ENCODE measurements around the gene CTBP2.

The CTBP2 gene

DNA sequence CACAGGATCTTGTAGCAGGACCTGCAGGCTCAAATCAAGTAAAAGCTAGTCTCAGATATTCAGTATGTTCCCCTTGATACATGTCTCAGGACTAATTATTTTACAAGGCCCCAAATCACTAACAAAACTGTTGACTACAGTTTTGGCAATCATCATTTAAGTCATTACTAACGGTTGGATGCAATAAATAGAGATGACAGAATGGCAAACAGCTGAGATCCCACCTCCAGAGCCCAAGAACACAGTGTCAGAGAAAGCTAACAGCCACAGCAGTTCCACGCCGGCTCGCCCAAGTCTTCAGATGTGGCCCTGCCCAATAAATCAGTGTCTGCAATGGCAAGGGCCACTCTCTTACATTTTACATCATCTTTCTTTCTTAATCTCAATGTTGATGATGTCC is 87.6 kb downstream of the CTBP2 start:
- POLR2A ChIA-PET, result no interaction called here
- CTCF ChIA-PET, result interaction anchor here (1.2 to 2.5 kb wide), 2 partner anchors 18 to 25 kb away, joined by 3 to 9 read pairs; no protein-coding TSS in a partner anchor
- TF ChIP-seq, protein P1, sequence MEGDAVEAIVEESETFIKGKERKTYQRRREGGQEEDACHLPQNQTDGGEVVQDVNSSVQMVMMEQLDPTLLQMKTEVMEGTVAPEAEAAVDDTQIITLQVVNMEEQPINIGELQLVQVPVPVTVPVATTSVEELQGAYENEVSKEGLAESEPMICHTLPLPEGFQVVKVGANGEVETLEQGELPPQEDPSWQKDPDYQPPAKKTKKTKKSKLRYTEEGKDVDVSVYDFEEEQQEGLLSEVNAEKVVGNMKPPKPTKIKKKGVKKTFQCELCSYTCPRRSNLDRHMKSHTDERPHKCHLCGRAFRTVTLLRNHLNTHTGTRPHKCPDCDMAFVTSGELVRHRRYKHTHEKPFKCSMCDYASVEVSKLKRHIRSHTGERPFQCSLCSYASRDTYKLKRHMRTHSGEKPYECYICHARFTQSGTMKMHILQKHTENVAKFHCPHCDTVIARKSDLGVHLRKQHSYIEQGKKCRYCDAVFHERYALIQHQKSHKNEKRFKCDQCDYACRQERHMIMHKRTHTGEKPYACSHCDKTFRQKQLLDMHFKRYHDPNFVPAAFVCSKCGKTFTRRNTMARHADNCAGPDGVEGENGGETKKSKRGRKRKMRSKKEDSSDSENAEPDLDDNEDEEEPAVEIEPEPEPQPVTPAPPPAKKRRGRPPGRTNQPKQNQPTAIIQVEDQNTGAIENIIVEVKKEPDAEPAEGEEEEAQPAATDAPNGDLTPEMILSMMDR (IDR thresholded peaks at IDR 0.05; ENCODE audit: control extremely low read depth, extremely low read depth, low read depth, missing control alignments), result no peak
- no peak for DNase-seq (ENCODE audit: extremely low spot score)

DNA sequence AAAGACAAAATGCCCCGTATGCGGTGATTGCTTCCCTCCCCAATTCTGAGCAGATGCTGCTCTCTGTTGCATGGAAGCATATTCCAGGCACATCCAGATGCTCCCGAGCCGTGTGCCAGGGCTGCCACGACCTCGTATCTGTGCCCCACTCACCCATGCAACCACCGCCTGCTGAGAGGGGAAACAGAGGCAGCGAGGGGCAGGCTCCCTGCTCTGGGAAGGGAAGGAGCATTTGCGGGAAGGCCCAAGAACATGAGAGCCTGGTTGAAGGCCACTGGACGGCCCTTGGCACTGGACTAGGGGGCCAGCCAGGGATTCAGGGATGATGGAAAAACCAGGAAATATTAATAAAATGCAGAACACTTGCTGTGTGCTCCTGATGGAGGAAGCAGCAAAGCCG is 89.4 kb downstream of the CTBP2 start:
- TF ChIP-seq, protein P1 (IDR thresholded peaks at IDR 0.05; ENCODE audit: control extremely low read depth, extremely low read depth, low read depth, missing control alignments), result no peak
- CTCF ChIA-PET, result no interaction called here
- no peak for DNase-seq (ENCODE audit: extremely low spot score)
- POLR2A ChIA-PET, result no interaction called here

DNA sequence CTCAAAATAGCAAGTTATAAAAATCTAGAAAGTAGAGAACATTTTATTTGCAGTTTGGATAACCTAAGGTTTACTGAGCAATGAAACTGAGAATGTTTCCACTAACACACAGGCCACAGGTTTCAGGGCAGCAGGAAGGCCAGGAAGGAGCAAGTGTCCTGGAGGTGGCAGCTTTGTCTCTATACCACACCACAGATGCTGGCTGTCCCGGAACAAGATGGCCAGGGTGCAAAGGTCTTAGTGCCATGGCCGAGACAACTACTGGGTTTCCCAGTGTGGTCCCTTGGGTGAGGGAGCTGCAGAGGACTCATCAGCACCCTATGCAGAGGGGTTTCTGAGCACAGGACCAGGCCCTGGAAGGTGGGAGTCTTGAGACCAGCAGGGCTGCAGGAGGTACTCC is 92.0 kb downstream of the CTBP2 start:
- TF ChIP-seq, protein P1 (IDR thresholded peaks at IDR 0.05; ENCODE audit: control extremely low read depth, extremely low read depth, low read depth, missing control alignments), result no peak
- ChIA-PET POLR2A (no interaction called here), CTCF (no interaction called here)
- DNase-seq (ENCODE audit: extremely low spot score), result no peak

DNA sequence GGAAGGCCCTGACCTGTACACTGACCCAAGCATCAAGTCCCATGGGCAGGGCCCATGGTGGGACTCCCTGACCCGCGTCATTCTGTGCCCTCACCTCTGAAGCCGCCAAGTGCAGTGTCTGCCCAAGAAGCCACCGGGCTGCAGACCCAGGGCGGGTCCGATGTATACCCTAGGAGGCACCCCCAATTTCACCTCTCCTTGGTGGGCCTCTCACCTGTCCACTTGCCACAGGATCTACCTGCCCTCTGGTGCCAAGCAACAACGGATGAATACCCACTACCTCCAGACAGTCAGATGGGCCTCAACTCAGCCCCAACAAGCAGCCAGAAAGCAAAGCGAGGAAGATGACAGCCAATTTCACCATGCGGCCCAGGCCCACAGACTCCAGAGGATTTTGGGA is 92.6 kb downstream of the CTBP2 start:
- POLR2A ChIA-PET, result no interaction called here
- DNase-seq (ENCODE audit: extremely low spot score), result no peak
- TF ChIP-seq, protein P1 (IDR thresholded peaks at IDR 0.05; ENCODE audit: control extremely low read depth, extremely low read depth, low read depth, missing control alignments), result no peak
- CTCF ChIA-PET, result no interaction called here

DNA sequence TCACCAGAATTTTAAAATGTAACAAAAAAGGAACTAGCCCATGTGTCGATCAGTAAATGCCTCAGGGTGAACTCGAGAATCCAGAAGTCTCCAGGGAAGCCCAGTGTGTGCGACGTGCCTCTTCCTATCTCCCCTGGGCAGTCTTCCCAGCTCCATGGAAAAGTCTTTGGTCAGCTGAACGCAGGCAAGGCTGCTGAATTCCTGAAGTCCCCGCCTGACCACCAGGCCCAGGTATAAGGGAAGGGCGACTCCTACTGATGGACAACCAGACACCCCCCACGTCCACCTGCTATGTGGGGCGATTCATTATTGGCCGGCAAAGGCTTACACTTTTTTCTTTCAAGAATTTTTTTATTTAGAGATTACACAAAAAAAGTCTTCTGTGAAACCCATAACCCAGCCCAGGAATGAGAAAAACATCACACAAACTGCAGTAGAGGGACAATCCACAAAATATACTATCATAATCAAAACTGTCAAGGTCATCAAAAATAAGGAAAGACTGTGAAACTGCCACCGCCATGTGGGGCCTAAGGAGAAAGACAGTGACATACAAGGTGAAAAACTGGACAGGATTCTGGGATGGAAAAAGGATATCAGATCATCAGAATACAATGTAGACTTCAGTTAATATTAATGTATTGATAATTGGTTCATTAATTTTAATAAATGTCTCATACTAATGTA is 93.5 kb downstream of the CTBP2 start:
- POLR2A ChIA-PET, result no interaction called here
- CTCF ChIA-PET, result interaction anchor here (1.1 to 6.4 kb wide), 2 partner anchors 10 to 20 kb away, joined by 7 to 43 read pairs; no protein-coding TSS in a partner anchor
- TF ChIP-seq, protein P1 (IDR thresholded peaks at IDR 0.05; ENCODE audit: control extremely low read depth, extremely low read depth, low read depth, missing control alignments), result no peak
- no peak for DNase-seq (ENCODE audit: extremely low spot score)

DNA sequence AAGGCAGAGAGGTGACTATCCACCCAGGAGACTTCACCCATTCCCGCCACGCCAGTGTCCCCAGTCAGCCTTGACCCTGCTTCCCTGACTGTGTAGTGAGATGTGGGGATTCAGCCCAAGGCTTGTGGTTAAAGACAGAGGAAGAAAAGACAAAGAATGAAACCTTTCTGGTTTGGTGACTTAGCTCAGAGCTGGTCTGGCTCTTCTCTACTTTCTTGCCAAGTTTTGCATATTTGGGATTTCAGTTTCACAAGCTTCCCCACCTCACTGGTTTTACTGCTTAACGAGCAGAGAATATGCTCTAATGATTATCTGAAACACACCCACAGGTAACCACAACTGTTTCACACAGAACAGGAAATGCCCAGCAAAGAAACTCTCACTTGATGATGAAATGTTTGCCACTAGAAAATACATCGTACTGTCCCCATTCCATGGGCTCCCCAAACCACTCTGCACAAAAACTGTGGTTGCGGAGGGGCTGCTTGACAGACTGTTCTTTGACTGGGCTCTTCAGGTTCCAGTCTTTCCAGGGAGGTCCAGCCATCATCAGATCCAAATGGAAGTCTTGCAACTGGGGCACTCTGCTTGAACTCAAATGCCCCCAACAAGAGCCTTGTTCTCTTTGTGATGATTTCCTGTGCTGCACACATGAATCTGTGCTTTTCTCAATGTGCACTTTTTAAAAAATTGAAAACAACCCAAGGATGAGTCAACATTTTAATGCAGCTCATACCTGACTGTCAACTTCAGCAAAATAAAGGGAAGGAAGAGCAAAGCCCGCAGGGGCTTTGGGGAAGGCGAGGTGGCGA is 95.5 kb downstream of the CTBP2 start:
- TF ChIP-seq, protein P1 (IDR thresholded peaks at IDR 0.05; ENCODE audit: control extremely low read depth, extremely low read depth, low read depth, missing control alignments), result no peak
- peak; percentile 84 for DNase-seq (ENCODE audit: extremely low spot score)
- ChIA-PET CTCF (interaction anchor here (1.0 to 6.4 kb wide), 3 partner anchors 18 to 278 kb away, joined by 3 to 43 read pairs (median 3); no protein-coding TSS in a partner anchor), POLR2A (no interaction called here)

Measured in GM10248 (cell line).